ENCODE measurements around the gene TMEM161A. TPM values are rescaled to one million over a fixed set of nuclear protein-coding genes. Genes with fewer than 3 reads are reported as not detected.
"Not testable (repeated sequence)": the region's sequence is repeated elsewhere in the genome, so short reads cannot be mapped to it uniquely, and the experiment has no call there.

The TMEM161A gene
- total and polyA plus RNA-seq, 2 donors (not counting 1 experiment from before 2014, with no cell fraction given) = 23.6 to 44.0 TPM

GRCh38 chr19:19173243-19173642 is 35.0 kb upstream of the TMEM161A start:
- H3K9me3 Mint-ChIP-seq (ENCODE audit: insufficient read depth) = not testable (repeated sequence)

GRCh38 chr19:19171821-19172532 is 33.7 kb upstream of the TMEM161A start:
- intact Hi-C loops (cut with micrococcal nuclease) = no loop called here
- Histone ChIP-seq H3K36me3 (replicated peaks in 1 of 2; ENCODE audit: control extremely low read depth in 1 of 2, control insufficient read depth in 1 of 2, extremely low read depth in 1 of 2, insufficient read depth in 2 of 2, low read length in 1 of 2) (peaks cover 0 to 7% of the 10 kb centered on the region in 2 experiments), H3K4me2 (replicated peaks; ENCODE audit: low read depth, low read length, poor library complexity, severe bottlenecking) (no peak overlapping the region), H3K27ac (ENCODE audit: low read length in 2 of 2) (no peak overlapping the region), H4K20me1 (ENCODE audit: control insufficient read depth, insufficient read depth, low read length, poor library complexity, severe bottlenecking) (no peaks in the 10 kb centered on the region), H3K9me3 (ENCODE audit: control extremely low read depth in 1 of 3, control insufficient read depth in 2 of 3, insufficient read depth in 1 of 3, low read length in 2 of 3) (peaks cover 0 to 11% (median 0%) of the 10 kb centered on the region in 3 donors), H3K27me3 (replicated peaks in 1 of 4; ENCODE audit: control extremely low read depth in 1 of 4, control insufficient read depth in 3 of 4, insufficient read depth in 4 of 4, low read length in 3 of 4) (peaks cover 0 to 18% (median 2%) of the 10 kb centered on the region in 4 experiments), H3K4me3 (ENCODE audit: control extremely low read depth in 1 of 5, extremely low read depth in 1 of 5, insufficient read depth in 1 of 5, low read depth in 2 of 5, low read length in 4 of 5) (no peak overlapping the region), H3K79me2 (ENCODE audit: control insufficient read depth, insufficient read depth, low read length) (no peaks in the 10 kb centered on the region), H3K4me1 (ENCODE audit: control insufficient read depth in 2 of 2, insufficient read depth in 2 of 2, low read length in 2 of 2) (peaks cover 13 to 21% of the 10 kb centered on the region in 2 donors), H2AFZ (ENCODE audit: insufficient read depth, low read depth, low read length, poor library complexity, severe bottlenecking) (no peak overlapping the region), H3K9ac (ENCODE audit: low read length) (no peak overlapping the region)
- Mint-ChIP-seq H3K27me3 (peaks cover 8% of the 10 kb centered on the region), H3K27ac (no peak overlapping the region), H3K4me1 (peaks cover 30% of the 10 kb centered on the region), H3K4me3 (no peak overlapping the region), H3K9me3 (ENCODE audit: insufficient read depth) (no peaks in the 10 kb centered on the region)
- no peak for DNase-seq
- no peak for ATAC-seq (ENCODE audit: low read depth)
- 77% methylated on average over 8 of the region's 8 CpGs for WGBS (ENCODE audit: insufficient coverage)
- CTCF ChIA-PET = interaction anchor here (4.5 to 13.6 kb wide), 2 partner anchors 16 to 27 kb away, joined by 63 to 285 read pairs; no protein-coding TSS in a partner anchor
- no peak for TF ChIP-seq CTCF (IDR thresholded peaks at IDR 0.05)
- TF ChIP-seq EZH2 (IDR thresholded peaks at IDR 0.05; ENCODE audit: borderline replicate concordance, insufficient read depth, low read depth, low read length, poor library complexity, severe bottlenecking) = no peak
- POLR2A ChIA-PET = interaction anchor here (0.6 kb wide), 1 partner anchor 28 kb away, joined by 4 read pairs; no protein-coding TSS in a partner anchor

More at GRCh38 chr19:19173243-19173642, 35.0 kb upstream of the TMEM161A start:
- peaks cover 0 to 11% (median 0%) of the 10 kb centered on the region in 3 donors for H3K9me3 ChIP-seq (ENCODE audit: control extremely low read depth in 1 of 3, control insufficient read depth in 2 of 3, insufficient read depth in 1 of 3, low read length in 2 of 3)
- intact Hi-C loops (cut with micrococcal nuclease); ATAC-seq (ENCODE audit: low read depth); H3K27me3 Mint-ChIP-seq; H3K4me2 ChIP-seq (replicated peaks; ENCODE audit: low read depth, low read length, poor library complexity, severe bottlenecking); DNase-seq; H4K20me1 ChIP-seq (ENCODE audit: control insufficient read depth, insufficient read depth, low read length, poor library complexity, severe bottlenecking); H3K27ac ChIP-seq (ENCODE audit: low read length in 2 of 2); H3K9ac ChIP-seq (ENCODE audit: low read length); H3K79me2 ChIP-seq (ENCODE audit: control insufficient read depth, insufficient read depth, low read length); H3K4me3 Mint-ChIP-seq; H3K27ac Mint-ChIP-seq; H3K4me3 ChIP-seq (ENCODE audit: control extremely low read depth in 1 of 5, extremely low read depth in 1 of 5, insufficient read depth in 1 of 5, low read depth in 2 of 5, low read length in 4 of 5); H2AFZ ChIP-seq (ENCODE audit: insufficient read depth, low read depth, low read length, poor library complexity, severe bottlenecking): not testable (repeated sequence)
- ChIA-PET CTCF (interaction anchor here (0.6 to 13.6 kb wide), 8 partner anchors 12 to 579 kb away, joined by 3 to 285 read pairs (median 24); no protein-coding TSS in a partner anchor), POLR2A (interaction anchor here (0.6 to 3.6 kb wide), 4 partner anchors 12 to 319 kb away, joined by 3 to 11 read pairs (median 3); no protein-coding TSS in a partner anchor)
- H3K36me3 ChIP-seq (replicated peaks in 1 of 2; ENCODE audit: control extremely low read depth in 1 of 2, control insufficient read depth in 1 of 2, extremely low read depth in 1 of 2, insufficient read depth in 2 of 2, low read length in 1 of 2) = peaks cover 0 to 10% of the 10 kb centered on the region in 2 experiments
- 96% methylated on average over 3 of the region's 5 CpGs for WGBS (ENCODE audit: insufficient coverage)
- H3K4me1 Mint-ChIP-seq = peaks cover 23% of the 10 kb centered on the region
- peaks cover 0 to 18% (median 2%) of the 10 kb centered on the region in 4 experiments for H3K27me3 ChIP-seq (replicated peaks in 1 of 4; ENCODE audit: control extremely low read depth in 1 of 4, control insufficient read depth in 3 of 4, insufficient read depth in 4 of 4, low read length in 3 of 4)
- peaks cover 13 to 21% of the 10 kb centered on the region in 2 donors for H3K4me1 ChIP-seq (ENCODE audit: control insufficient read depth in 2 of 2, insufficient read depth in 2 of 2, low read length in 2 of 2)
